Amygdala (tissue), 56 donors: ENCODE data around the gene SLC6A12.

Experiments used
- DNase-seq, 56 donors: peaks; one replicate each; lab custom pipeline; 2025; lab: John Stamatoyannopoulos, UW

SLC6A12 gene

GRCh38 chr12:168763-169525 is 45.0 kb downstream of the SLC6A12 start:
- no peak for DNase-seq

- no peak for DNase-seq
Observed at GRCh38 chr12:167959-168600, 45.9 kb downstream of the SLC6A12 start.

DNA sequence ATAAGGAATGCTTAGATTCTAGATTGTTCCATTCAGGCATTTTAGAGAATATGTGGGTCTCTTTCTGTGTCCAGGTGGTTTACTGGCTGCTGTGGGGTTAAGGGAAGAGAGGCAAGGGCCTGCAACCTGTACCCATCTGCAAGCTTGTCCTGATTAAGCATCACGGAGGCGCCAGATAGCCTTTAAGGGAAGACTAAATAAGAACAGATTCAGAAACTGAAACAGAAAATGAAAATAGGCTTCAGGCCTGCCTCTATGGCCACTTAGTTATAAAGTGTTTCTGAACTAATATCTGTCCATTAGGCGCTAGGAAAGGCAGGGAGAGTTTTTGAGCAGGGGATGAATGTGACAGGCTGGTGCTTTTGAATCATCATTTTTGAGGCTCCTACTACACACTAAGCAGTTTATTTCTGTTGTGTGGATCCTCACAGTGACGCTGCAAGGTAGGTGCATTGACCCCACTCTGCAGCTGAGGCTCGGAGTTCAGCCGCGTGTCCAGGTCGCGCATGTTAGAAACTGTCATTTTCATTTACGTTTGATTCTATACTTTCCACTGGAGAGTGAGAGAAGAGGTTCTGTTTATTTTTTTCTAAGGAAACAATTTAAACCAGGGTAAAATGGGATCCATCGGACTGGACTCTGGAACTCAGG is 47.4 kb downstream of the SLC6A12 start:
- no peak for DNase-seq

GRCh38 chr12:165862-166368 is 48.0 kb downstream of the SLC6A12 start:
- no peak for DNase-seq

DNA sequence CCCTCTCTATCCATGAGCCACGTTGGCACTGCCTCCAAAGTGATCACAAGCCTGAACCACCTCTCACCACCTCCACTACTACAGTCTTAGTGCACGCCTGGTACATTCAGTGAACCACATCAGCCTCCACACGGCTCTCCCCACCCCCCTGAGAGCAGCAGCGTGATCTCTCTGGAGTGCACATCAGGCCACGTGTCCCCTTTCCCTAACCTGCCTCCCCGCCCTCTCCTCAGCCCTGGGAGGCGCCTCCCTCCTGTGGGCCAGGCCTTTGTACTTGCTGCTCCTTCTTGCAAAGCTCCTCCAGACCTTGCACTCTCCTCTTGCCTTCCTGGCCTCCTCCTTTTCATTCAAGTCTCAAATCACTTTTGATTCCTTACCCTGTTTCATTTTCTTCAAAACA is 49.8 kb downstream of the SLC6A12 start:
- no peak for DNase-seq

- DNase-seq: no peak
Observed at GRCh38 chr12:163406-163986, 50.5 kb downstream of the SLC6A12 start.

- no peak for DNase-seq
Observed at GRCh38 chr12:162467-163307, 51.3 kb downstream of the SLC6A12 start.

- no peak for DNase-seq
Observed at GRCh38 chr12:161823-162222, 52.1 kb downstream of the SLC6A12 start.

DNA sequence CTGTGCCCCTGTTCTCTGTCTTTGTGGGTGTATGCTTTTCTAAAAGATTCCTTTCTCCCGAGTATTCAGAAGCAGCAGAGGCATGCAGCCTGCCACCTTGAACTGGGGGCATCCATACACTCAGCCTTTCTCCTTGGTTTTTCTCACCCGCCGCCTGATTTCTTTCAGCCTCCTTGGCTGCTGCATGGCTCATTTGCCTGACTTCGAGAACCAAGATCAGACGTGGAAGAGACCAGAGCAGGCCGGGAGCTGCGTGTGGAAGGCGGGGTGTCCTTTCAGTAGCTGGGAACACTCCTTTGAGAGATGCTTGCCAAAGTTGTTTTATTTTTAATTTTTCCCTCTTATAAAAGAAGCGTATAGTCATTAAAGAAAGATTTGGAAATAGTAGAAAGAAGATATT is 53.1 kb downstream of the SLC6A12 start:
- no peak for DNase-seq

GRCh38 chr12:159156-159782 is 54.7 kb downstream of the SLC6A12 start:
- DNase-seq: no peak

- no peak for DNase-seq
Observed at GRCh38 chr12:157644-158043, 56.3 kb downstream of the SLC6A12 start.

DNA sequence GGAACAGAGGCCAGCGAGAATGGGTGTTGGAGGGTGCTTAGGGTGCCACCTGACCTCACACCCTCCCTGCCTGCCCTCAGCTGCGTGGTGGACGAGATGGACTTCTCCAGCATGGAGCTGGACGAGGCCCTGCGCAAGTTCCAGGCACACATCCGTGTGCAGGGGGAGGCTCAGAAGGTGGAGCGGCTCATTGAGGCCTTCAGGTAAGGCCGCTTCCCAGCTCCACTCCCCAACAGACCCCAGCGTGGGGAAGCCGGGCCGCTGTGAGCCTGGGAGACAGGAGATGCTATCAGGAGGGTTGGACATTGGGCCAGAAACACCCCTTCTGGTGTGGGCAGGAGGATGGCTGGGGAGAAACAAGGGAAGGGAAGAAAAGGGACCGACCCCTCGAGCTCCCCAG is 57.0 kb downstream of the SLC6A12 start:
- no peak for DNase-seq

GRCh38 chr12:155646-156045 is 58.3 kb downstream of the SLC6A12 start:
- no peak for DNase-seq

DNA sequence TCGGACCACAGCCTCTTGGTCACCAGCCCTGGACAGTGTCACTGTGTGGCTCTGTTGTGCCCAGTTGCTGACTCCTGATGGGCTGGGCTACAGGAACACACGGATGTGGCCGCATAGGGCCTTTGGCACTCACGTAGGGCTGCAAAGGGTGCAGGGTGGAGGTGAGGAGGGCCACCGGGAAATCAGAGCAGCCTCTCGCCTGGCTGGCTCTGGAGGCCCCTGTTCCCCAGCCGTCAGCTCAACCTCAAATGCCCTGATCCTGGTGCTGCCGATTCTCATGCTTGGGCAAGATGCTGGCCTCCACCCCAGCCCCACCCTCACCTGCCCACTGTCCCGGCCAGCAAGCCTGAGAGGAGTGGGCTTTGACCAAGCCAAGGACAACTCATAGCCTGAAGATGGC is 59.0 kb downstream of the SLC6A12 start:
- DNase-seq: no peak

- DNase-seq: no peak
Observed at GRCh38 chr12:154058-154457, 59.9 kb downstream of the SLC6A12 start.

DNA sequence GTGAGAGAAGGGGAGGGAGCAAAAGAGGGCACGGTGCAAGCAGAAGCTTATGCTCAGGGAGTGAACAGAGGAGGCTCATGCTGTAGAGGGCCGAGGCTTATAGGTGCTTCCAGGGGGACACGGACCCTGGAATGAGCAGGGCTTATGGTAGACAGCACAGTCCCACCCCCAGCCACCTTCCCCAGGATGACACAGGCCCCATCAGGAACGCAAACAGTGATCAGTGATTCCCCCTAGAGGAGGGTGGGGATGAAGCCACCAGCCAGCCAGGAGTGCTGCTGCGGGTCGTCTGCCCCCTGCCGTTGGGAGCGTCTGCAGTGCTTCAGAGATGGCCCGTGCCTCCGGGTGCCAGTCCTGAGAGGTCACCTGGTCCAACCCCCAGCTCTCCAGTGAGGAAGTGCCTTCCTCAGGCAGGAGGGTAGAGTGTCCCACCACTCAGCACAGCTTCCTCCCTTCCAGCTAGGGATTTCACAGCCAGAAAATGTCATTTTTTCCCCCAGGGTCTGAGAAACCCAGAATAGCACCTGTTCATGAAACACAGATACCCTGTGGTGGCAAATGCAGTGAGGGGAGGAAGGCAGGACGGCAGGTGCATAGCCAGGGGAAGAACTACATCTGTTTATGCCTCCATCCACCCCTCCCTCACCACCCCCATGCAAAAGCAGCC is 60.7 kb downstream of the SLC6A12 start:
- peak in 27 of 56 donors; percentile 2 to 60 (median 26) for DNase-seq

DNA sequence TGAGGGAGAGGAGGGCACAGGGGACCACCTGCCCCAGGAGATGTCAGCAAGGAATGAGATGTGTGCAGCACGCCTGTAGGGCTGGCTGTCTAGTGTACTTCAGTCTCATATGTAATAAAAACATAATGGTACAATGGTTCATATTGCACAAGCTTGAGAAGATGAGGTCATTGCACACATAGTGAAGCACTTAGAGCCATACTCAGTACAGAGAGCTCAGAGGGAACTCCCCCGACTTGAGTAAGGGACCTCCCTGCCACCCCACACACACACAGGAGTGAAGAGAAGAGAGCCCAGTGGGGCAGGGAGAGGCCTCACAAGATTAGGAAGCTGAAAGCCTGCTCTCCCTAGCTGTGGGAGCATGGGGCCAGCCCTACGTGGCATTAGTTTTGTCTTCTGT is 61.5 kb downstream of the SLC6A12 start:
- no peak for DNase-seq

- DNase-seq: no peak
Observed at GRCh38 chr12:151579-151978, 62.4 kb downstream of the SLC6A12 start.
